Measurements from ENCODE around the gene PANK4.

GRCh38 chr1:2493218-2493617 is 33.2 kb downstream of the PANK4 start:
- no peak for TF ChIP-seq EP300 (IDR thresholded peaks at IDR 0.05)
- no peak for TF ChIP-seq HMGXB4 (CRISPR knock-in tag; IDR thresholded peaks at IDR 0.05; ENCODE audit: borderline replicate concordance)
- no peak for TF ChIP-seq CTCF (IDR thresholded peaks at IDR 0.05)
- no peak for TF ChIP-seq RAD21 (conservative IDR thresholded peaks at IDR 0.05 in 1 of 2, IDR thresholded peaks at IDR 0.05 in 1 of 2)
- TF ChIP-seq POLR2A (IDR thresholded peaks at IDR 0.05; ENCODE audit: low read length): no peak
- TF ChIP-seq USF2 (IDR thresholded peaks at IDR 0.05): no peak
- no peak for TF ChIP-seq SREBF2 (IDR thresholded peaks at IDR 0.05)
- TF ChIP-seq, protein P1, sequence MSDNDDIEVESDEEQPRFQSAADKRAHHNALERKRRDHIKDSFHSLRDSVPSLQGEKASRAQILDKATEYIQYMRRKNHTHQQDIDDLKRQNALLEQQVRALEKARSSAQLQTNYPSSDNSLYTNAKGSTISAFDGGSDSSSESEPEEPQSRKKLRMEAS (IDR thresholded peaks at IDR 0.05): no peak
- no peak for TF ChIP-seq JUNB (IDR thresholded peaks at IDR 0.05)
- TF ChIP-seq SMC3 (IDR thresholded peaks at IDR 0.05): no peak
- TF ChIP-seq EHMT2 (IDR thresholded peaks at IDR 0.05; ENCODE audit: low read depth): no peak
- TF ChIP-seq HOXB13 (CRISPR knock-in tag; IDR thresholded peaks at IDR 0.05; ENCODE audit: low read depth): no peak

Data from A549 (cell line).